SK-N-SH treated with all-trans-retinoic acid at 6 μM for 48 hours (cell line): ENCODE data around the gene DLG2.

Experiments
- ATAC-seq: fragments of 200-7000 bp; cut with Tn5 transposase; 3 replicates; pipeline ENCODE4 v1.9.1; 2020; ENCODE audit warnings: mild to moderate bottlenecking, moderate library complexity
- ARNTL ChIP-seq: fragments of 450-650 bp; formaldehyde crosslinking; IDR thresholded peaks from 2 replicates; pipeline ENCODE4 v1.5.0; 2020; ENCODE audit warnings: low read depth, mild to moderate bottlenecking, moderate library complexity, borderline replicate concordance
- BACH2 ChIP-seq: fragments of 250-450 bp; sonication (Bioruptor Pico); IDR thresholded peaks from 2 replicates; pipeline ENCODE4 v1.9.0; 2021; ENCODE audit warnings: mild to moderate bottlenecking, borderline replicate concordance
- CREB5 ChIP-seq: fragments of 250-450 bp; sonication (Bioruptor Pico); IDR thresholded peaks from 2 replicates; pipeline ENCODE4 v1.5.1; 2020; ENCODE audit warnings: low read depth, mild to moderate bottlenecking, moderate library complexity
- CSDC2 ChIP-seq: fragments of 250-450 bp; sonication (Bioruptor Pico); IDR thresholded peaks from 2 replicates; pipeline ENCODE4 v1.5.0; 2020; ENCODE audit warnings: mild to moderate bottlenecking, moderate library complexity
- ESRRG ChIP-seq: fragments of 250-450 bp; sonication (Bioruptor Pico); IDR thresholded peaks from 2 replicates; pipeline ENCODE4 v1.6.1; 2021; ENCODE audit warnings: mild to moderate bottlenecking
- GLIS3 ChIP-seq: fragments of 250-450 bp; sonication (Bioruptor Pico); IDR thresholded peaks from 2 replicates; pipeline ENCODE4 v1.5.0; 2020; ENCODE audit warnings: mild to moderate bottlenecking, moderate library complexity
- ISL1 ChIP-seq: fragments of 250-450 bp; sonication (Bioruptor Pico); IDR thresholded peaks from 2 replicates; pipeline ENCODE4 v2.1.2; 2022; ENCODE audit warnings: mild to moderate bottlenecking, moderate library complexity
- OSR1 ChIP-seq: fragments of 250-450 bp; sonication (Bioruptor Pico); IDR thresholded peaks from 2 replicates; pipeline ENCODE4 v1.8.0; 2022; ENCODE audit warnings: moderate library complexity, mild to moderate bottlenecking, inconsistent platforms
- POU6F1 ChIP-seq: fragments of 250-450 bp; sonication (Bioruptor Pico); IDR thresholded peaks from 2 replicates; pipeline ENCODE4 v1.8.0; 2021; ENCODE audit warnings: low read depth, mild to moderate bottlenecking, moderate library complexity, borderline replicate concordance
- PPARA ChIP-seq: fragments of 250-450 bp; sonication (Bioruptor Pico); IDR thresholded peaks from 2 replicates; pipeline ENCODE4 v1.5.0; 2020; ENCODE audit warnings: mild to moderate bottlenecking, borderline replicate concordance
- RARB ChIP-seq: fragments of 250-450 bp; sonication (Bioruptor Pico); IDR thresholded peaks from 2 replicates; pipeline ENCODE4 v1.8.0; 2021; ENCODE audit warnings: mild to moderate bottlenecking, moderate library complexity
- TCF4 ChIP-seq: fragments of 250-450 bp; sonication (Bioruptor Pico); IDR thresholded peaks from 2 replicates; pipeline ENCODE4 v1.8.0; 2021; ENCODE audit warnings: mild to moderate bottlenecking, moderate library complexity, borderline replicate concordance
- TOX ChIP-seq: fragments of 250-450 bp; sonication (Bioruptor Pico); IDR thresholded peaks from 2 replicates; pipeline ENCODE4 v1.8.0; 2021; ENCODE audit warnings: mild to moderate bottlenecking, moderate library complexity, borderline replicate concordance
- TSHZ2 ChIP-seq: fragments of 250-450 bp; sonication (Bioruptor Pico); IDR thresholded peaks from 2 replicates; pipeline ENCODE4 v1.5.0; 2020; ENCODE audit warnings: mild to moderate bottlenecking, moderate library complexity
- ZC3H10 ChIP-seq: fragments of 250-450 bp; sonication (Bioruptor Pico); IDR thresholded peaks from 2 replicates; pipeline ENCODE4 v1.5.1; 2021; ENCODE audit warnings: mild to moderate bottlenecking, moderate library complexity
- ZFP3 ChIP-seq: fragments of 250-450 bp; sonication (Bioruptor Pico); IDR thresholded peaks from 2 replicates; pipeline ENCODE4 v1.5.0; 2020; ENCODE audit warnings: mild to moderate bottlenecking, moderate library complexity
- ZFP30 ChIP-seq: fragments of 450-650 bp; formaldehyde crosslinking; IDR thresholded peaks from 2 replicates; pipeline ENCODE4 v1.5.0; 2022; ENCODE audit warnings: mild to moderate bottlenecking, moderate library complexity
- ZNF565 ChIP-seq: fragments of 450-650 bp; formaldehyde crosslinking; conservative IDR thresholded peaks from 2 replicates; pipeline ENCODE4 v1.5.0; 2020; ENCODE audit warnings: low read depth, mild to moderate bottlenecking, moderate library complexity
- ZNF70 ChIP-seq: fragments of 450-650 bp; formaldehyde crosslinking; IDR thresholded peaks from 2 replicates; pipeline ENCODE4 v1.5.0; 2020; ENCODE audit warnings: mild to moderate bottlenecking, moderate library complexity
- ZNF8 ChIP-seq: fragments of 450-650 bp; formaldehyde crosslinking; IDR thresholded peaks from 2 replicates; pipeline ENCODE4 v1.5.0; 2020; ENCODE audit warnings: mild to moderate bottlenecking, moderate library complexity
- TF ChIP-seq, protein P1 (sequence below): fragments of 250-450 bp; sonication (Bioruptor Pico); IDR thresholded peaks from 2 replicates; pipeline ENCODE4 v1.8.0; 2020; ENCODE audit warnings: mild to moderate bottlenecking, moderate library complexity, borderline replicate concordance

DLG2 gene

DNA sequence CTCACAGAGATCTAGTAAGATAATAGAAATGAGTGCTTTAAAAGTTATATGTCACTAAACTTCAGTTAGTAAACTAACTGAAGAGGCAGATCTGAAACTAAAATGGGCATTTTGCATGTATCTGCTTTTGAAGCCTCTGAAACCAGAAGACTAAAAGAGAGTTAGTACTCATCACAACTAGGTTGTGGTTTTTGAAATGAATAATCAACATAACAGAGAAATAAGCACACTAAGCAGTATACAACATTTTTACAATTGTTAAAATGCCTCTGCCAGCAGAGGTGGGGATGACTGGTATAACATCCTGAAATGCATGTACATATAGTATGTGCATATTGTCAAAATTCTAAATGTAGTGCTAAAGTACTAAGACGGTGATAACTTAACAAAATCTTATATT, 564.5 kb downstream of the DLG2 start:
- TF ChIP-seq RARB (no peak), PPARA (CRISPR knock-in tag) (no peak), ZFP3 (CRISPR knock-in tag) (no peak), BACH2 (CRISPR knock-in tag) (no peak), ARNTL (CRISPR knock-in tag) (no peak), ZFP30 (CRISPR knock-in tag) (no peak), TCF4 (CRISPR knock-in tag) (no peak), CREB5 (CRISPR knock-in tag) (no peak), ZNF8 (CRISPR knock-in tag) (no peak), GLIS3 (no peak), CSDC2 (CRISPR knock-in tag) (no peak), ZC3H10 (CRISPR knock-in tag) (no peak), POU6F1 (CRISPR knock-in tag) (no peak), OSR1 (CRISPR knock-in tag) (no peak), ZNF565 (CRISPR knock-in tag) (no peak)
- TF ChIP-seq, protein P1, sequence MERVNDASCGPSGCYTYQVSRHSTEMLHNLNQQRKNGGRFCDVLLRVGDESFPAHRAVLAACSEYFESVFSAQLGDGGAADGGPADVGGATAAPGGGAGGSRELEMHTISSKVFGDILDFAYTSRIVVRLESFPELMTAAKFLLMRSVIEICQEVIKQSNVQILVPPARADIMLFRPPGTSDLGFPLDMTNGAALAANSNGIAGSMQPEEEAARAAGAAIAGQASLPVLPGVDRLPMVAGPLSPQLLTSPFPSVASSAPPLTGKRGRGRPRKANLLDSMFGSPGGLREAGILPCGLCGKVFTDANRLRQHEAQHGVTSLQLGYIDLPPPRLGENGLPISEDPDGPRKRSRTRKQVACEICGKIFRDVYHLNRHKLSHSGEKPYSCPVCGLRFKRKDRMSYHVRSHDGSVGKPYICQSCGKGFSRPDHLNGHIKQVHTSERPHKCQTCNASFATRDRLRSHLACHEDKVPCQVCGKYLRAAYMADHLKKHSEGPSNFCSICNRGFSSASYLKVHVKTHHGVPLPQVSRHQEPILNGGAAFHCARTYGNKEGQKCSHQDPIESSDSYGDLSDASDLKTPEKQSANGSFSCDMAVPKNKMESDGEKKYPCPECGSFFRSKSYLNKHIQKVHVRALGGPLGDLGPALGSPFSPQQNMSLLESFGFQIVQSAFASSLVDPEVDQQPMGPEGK (CRISPR knock-in tag): no peak
- no peak for ATAC-seq

- no peak for TF ChIP-seq CSDC2 (CRISPR knock-in tag)
- TF ChIP-seq OSR1 (CRISPR knock-in tag): no peak
- ATAC-seq: no peak
Measured at GRCh38 chr11:85052636-85053035, 574.5 kb downstream of the DLG2 start.

DNA sequence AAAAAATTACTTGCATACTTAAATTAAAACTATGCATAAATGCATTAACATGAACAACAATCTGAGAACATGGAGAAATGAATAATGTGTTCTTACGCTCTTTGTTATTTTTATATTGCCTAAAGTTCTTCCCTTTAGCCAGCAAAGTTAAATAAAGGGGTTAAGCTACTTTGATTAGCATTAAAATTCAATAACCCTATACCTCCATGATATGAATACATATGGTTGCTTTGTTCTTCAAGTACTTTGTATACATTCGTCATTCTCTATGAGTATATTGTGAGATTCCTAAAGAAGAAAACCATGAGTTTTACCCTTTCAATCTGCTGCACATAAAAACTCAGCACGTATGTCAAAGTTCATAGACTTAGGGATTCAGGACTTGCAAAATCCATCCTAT, 578.3 kb downstream of the DLG2 start:
- no peak for ATAC-seq
- TF ChIP-seq TCF4 (CRISPR knock-in tag) (no peak), ZNF565 (CRISPR knock-in tag) (no peak), TOX (CRISPR knock-in tag) (no peak)

DNA sequence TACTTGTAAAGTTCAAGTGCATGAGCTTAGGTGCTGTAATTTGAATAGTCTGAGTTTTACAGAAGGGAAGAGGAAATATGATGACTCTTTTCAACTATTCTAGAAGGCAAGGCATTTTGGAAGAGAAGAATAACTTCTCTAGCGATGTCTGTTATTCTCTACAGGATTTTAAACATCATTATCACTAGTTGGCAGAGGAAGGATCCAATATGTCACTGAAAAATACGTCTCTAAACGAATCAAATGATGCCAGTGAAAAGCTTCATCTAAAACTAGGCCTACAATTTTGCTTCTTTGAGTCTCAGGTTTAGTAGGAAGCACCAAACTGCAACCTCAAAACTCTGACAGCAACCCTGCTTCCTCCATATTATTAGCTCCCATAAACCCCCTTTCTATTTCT, 581.4 kb downstream of the DLG2 start:
- no peak for ATAC-seq
- no peak for TF ChIP-seq ZC3H10 (CRISPR knock-in tag)
- TF ChIP-seq CSDC2 (CRISPR knock-in tag): no peak
- no peak for TF ChIP-seq ESRRG (CRISPR knock-in tag)
- TF ChIP-seq, protein P1 (CRISPR knock-in tag): no peak
- TF ChIP-seq PPARA (CRISPR knock-in tag): no peak
- TF ChIP-seq TOX (CRISPR knock-in tag): no peak
- TF ChIP-seq TCF4 (CRISPR knock-in tag): no peak
- no peak for TF ChIP-seq CREB5 (CRISPR knock-in tag)
- no peak for TF ChIP-seq ARNTL (CRISPR knock-in tag)
- no peak for TF ChIP-seq GLIS3
- no peak for TF ChIP-seq OSR1 (CRISPR knock-in tag)
- no peak for TF ChIP-seq POU6F1 (CRISPR knock-in tag)
- no peak for TF ChIP-seq ZNF565 (CRISPR knock-in tag)
- TF ChIP-seq ZNF70 (CRISPR knock-in tag): no peak
- no peak for TF ChIP-seq BACH2 (CRISPR knock-in tag)
- TF ChIP-seq ISL1 (CRISPR knock-in tag): no peak
- TF ChIP-seq TSHZ2 (CRISPR knock-in tag): no peak
- TF ChIP-seq, all 23 proteins: peak for 0
